ENCODE measurements around the gene NSFL1C.

DNA sequence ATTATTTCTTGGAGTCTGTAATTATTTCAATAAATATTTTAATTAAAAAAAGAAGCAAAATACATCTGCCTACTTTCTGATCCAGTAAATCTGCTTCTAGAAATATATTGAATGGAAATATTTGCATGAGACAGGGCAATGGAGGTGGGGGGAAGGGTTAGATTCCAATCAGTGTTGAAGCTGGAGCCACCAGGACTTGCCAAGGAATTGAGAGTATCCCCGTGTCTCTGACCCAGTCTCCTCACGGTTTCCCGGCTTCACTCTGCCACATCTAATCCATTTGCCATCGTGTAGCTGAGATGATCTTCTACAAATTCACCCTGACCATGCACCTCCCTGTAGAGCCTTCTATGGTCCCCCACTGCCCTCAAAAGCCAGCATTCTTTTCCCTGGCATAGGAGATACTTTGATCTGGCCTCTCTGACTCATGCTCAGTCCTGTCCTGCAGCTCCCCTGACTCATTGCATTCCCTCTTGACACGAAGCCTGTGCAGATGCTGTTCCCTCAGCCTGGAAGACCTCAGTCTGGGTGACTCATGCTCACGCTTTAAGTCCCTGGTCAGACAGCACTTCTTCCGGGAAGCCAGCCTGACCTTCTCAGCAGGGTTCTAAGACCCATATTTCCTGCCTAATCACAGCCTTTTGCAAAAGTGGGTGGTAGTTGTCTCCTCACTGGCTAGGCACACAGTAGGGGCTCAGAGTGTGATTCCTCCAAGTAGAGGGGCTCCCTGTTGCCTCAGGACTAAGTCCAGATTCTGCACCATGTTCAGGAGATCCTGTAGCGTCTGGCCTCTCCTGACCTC lies 50.8 kb downstream of the NSFL1C start:
- no peak for TF ChIP-seq GATA2 (IDR thresholded peaks at IDR 0.05; ENCODE audit: low read depth, low read length)
- TF ChIP-seq GATA3 (IDR thresholded peaks at IDR 0.05; ENCODE audit: low read depth, low read length), result no peak
